ENCODE data around the gene ERMP1. TPM values are rescaled to one million over a fixed set of nuclear protein-coding genes. Genes with fewer than 3 reads are reported as not detected.

ERMP1 gene
- total and polyA plus RNA-seq, 2 of the 8 experiments (the other 6 are each of a cell fraction or from before 2014, with no cell fraction given): 12.8 to 16.7 TPM

Other genes starting within 250 kb of the ERMP1 start
- 24.5 and 25.6 TPM in 2 replicates for gene RIC1, start 204.0 kb downstream of the ERMP1 start, total RNA-seq (2021; fragmentation: NEBNext Ultra II Directional; extraction: Animal tissue kit (Norgen Biotek cat#: 25700))
- 10.1 and 10.7 TPM in 2 replicates for gene RIC1, start 204.0 kb downstream of the ERMP1 start, polyA plus RNA-seq (2011; rRNA removed)
- gene MLANA, start 57.8 kb upstream of the ERMP1 start, total RNA-seq (2021; fragmentation: NEBNext Ultra II Directional; extraction: Animal tissue kit (Norgen Biotek cat#: 25700)): not detected in 2 replicates
- not detected in 2 replicates for gene MLANA, start 57.8 kb upstream of the ERMP1 start, polyA plus RNA-seq (2011; rRNA removed)
- gene RANBP6, start 182.5 kb upstream of the ERMP1 start, total RNA-seq (2021; fragmentation: NEBNext Ultra II Directional; extraction: Animal tissue kit (Norgen Biotek cat#: 25700)): 18.4 and 18.8 TPM in 2 replicates
- gene RANBP6, start 182.5 kb upstream of the ERMP1 start, polyA plus RNA-seq (2011; rRNA removed): 4.2 and 5.7 TPM in 2 replicates

Measured in H1 (cell line).